H9 (cell line): Measurements from ENCODE around the gene VWA8. TPM values are rescaled to one million over a fixed set of nuclear protein-coding genes. Genes with fewer than 3 reads are reported as not detected.

ENCODE experiments used
- DNase-seq: peaks from one replicate; pipeline ENCODE4 v3.0.0-alpha.2; 2017
- H2AFZ ChIP-seq: one replicate; pipeline ENCODE4 v1.6.1; 2013; ENCODE audit warnings: mild to moderate bottlenecking, low read length, control low read depth, moderate library complexity
- H2AK5ac ChIP-seq: 2 replicates; pipeline ENCODE4 v1.6.1; 2013; ENCODE audit warnings: low read length, control low read depth, mixed read lengths; ENCODE audit not compliant: insufficient read length
- H2BK120ac ChIP-seq: one replicate; pipeline ENCODE4 v1.6.1; 2013; ENCODE audit warnings: low read depth, mild to moderate bottlenecking, low read length, control low read depth, inconsistent platforms; ENCODE audit not compliant: poor library complexity, severe bottlenecking
- H2BK12ac ChIP-seq: 2 replicates; pipeline ENCODE4 v1.6.1; 2013; ENCODE audit warnings: low read length, control low read depth, mixed read lengths, low read depth; ENCODE audit not compliant: insufficient read length
- H2BK15ac ChIP-seq: 2 replicates; pipeline ENCODE4 v1.6.1; 2013; ENCODE audit warnings: low read depth, low read length, control low read depth
- H2BK20ac ChIP-seq: one replicate; pipeline ENCODE4 v1.6.1; 2013; ENCODE audit warnings: low read depth, mild to moderate bottlenecking, low read length, control low read depth, inconsistent platforms; ENCODE audit not compliant: poor library complexity, severe bottlenecking
- H2BK5ac ChIP-seq: 2 replicates; pipeline ENCODE4 v1.6.1; 2013; ENCODE audit warnings: low read length, control low read depth, mixed read lengths; ENCODE audit not compliant: insufficient read length
- H3K14ac ChIP-seq: 2 replicates; pipeline ENCODE4 v1.6.1; 2013; ENCODE audit warnings: low read length, control low read depth; ENCODE audit not compliant: insufficient read depth
- H3K18ac ChIP-seq: 2 replicates; pipeline ENCODE4 v1.6.1; 2013; ENCODE audit warnings: low read depth, mild to moderate bottlenecking, mixed read lengths, low read length, control low read depth; ENCODE audit not compliant: insufficient read length
- H3K23ac ChIP-seq: 2 replicates; pipeline ENCODE4 v1.6.1; 2013; ENCODE audit warnings: low read length, control low read depth, mixed read lengths, low read depth; ENCODE audit not compliant: insufficient read length
- H3K23me2 ChIP-seq: 2 replicates; pipeline ENCODE4 v1.6.1; 2013; ENCODE audit warnings: low read depth, mild to moderate bottlenecking, mixed read lengths, low read length, control low read depth; ENCODE audit not compliant: insufficient read length, poor library complexity, severe bottlenecking
- H3K27ac ChIP-seq: 2 replicates; pipeline ENCODE4 v1.5.1; 2013; ENCODE audit warnings: low read length, control low read depth, mixed read lengths, low read depth; ENCODE audit not compliant: insufficient read length
- H3K27me3 ChIP-seq: 2 replicates; pipeline ENCODE4 v1.6.1; 2013; ENCODE audit warnings: low read length, control low read depth, inconsistent platforms; ENCODE audit not compliant: insufficient read depth
- H3K4ac ChIP-seq: 2 replicates; pipeline ENCODE4 v1.6.1; 2013; ENCODE audit warnings: low read depth, mild to moderate bottlenecking, control low read depth, inconsistent platforms, low read length, moderate library complexity
- H3K4me1 ChIP-seq: 2 replicates; pipeline ENCODE4 v1.6.1; 2013; ENCODE audit warnings: low read length, control low read depth, inconsistent platforms; ENCODE audit not compliant: insufficient read depth
- H3K4me2 ChIP-seq: 2 replicates; pipeline ENCODE4 v1.6.1; 2013; ENCODE audit warnings: low read length, control low read depth, mixed read lengths; ENCODE audit not compliant: insufficient read length, insufficient read depth
- H3K56ac ChIP-seq: 2 replicates; pipeline ENCODE4 v1.6.1; 2013; ENCODE audit warnings: low read depth, mild to moderate bottlenecking, mixed read lengths, low read length, control low read depth; ENCODE audit not compliant: insufficient read length
- H3K79me1 ChIP-seq: 2 replicates; pipeline ENCODE4 v1.6.1; 2013; ENCODE audit warnings: low read depth, mild to moderate bottlenecking, moderate library complexity, low read length, control low read depth, inconsistent platforms; ENCODE audit not compliant: insufficient read depth, poor library complexity, severe bottlenecking
- H3K79me2 ChIP-seq: 2 replicates; pipeline ENCODE4 v1.6.1; 2013; ENCODE audit warnings: low read length, control low read depth, inconsistent platforms; ENCODE audit not compliant: insufficient read depth
- H3K9ac ChIP-seq: 2 replicates; pipeline ENCODE4 v1.6.1; 2013; ENCODE audit warnings: low read length, control low read depth, mixed read lengths; ENCODE audit not compliant: insufficient read length; ENCODE audit errors: extremely low read depth
- H3K9me3 ChIP-seq: one replicate; pipeline ENCODE4 v1.6.1; 2013; ENCODE audit warnings: low read depth, low read length, inconsistent platforms; ENCODE audit not compliant: control insufficient read depth
- H3T11ph ChIP-seq: one replicate; pipeline ENCODE4 v1.6.1; 2013; ENCODE audit warnings: mild to moderate bottlenecking, low read length, control low read depth, inconsistent platforms
- H4K20me1 ChIP-seq: one replicate; pipeline ENCODE4 v1.6.1; 2013; ENCODE audit not compliant: control insufficient read depth, insufficient read length, insufficient read depth
- H4K5ac ChIP-seq: 2 replicates; pipeline ENCODE4 v1.6.1; 2013; ENCODE audit warnings: low read depth, mild to moderate bottlenecking, mixed read lengths, low read length, control low read depth; ENCODE audit not compliant: insufficient read length
- H4K8ac ChIP-seq: replicated peaks from 2 replicates; pipeline ENCODE4 v1.6.1; 2013; ENCODE audit warnings: low read length, control low read depth, mixed read lengths, low read depth; ENCODE audit not compliant: insufficient read length
- H4K91ac ChIP-seq: 2 replicates; pipeline ENCODE4 v1.6.1; 2013; ENCODE audit warnings: low read depth, mild to moderate bottlenecking, moderate library complexity, mixed read lengths, low read length, control low read depth; ENCODE audit not compliant: insufficient read length
- H3K27ac Mint-ChIP-seq, 3 experiments: 2 replicates in 2 of 3; 3 replicates in 1 of 3; pipeline ENCODE4 v1.8.0; 2020 to 2021; ENCODE audit warnings: mixed read lengths in 3 of 3, mild to moderate bottlenecking in 1 of 3, moderate library complexity in 1 of 3
- H3K27me3 Mint-ChIP-seq: 2 replicates; pipeline ENCODE4 v1.8.0; 2021; ENCODE audit warnings: low read depth, mild to moderate bottlenecking, moderate library complexity, mixed read lengths
- H3K36me3 Mint-ChIP-seq, 3 experiments: 2 replicates in 2 of 3; 3 replicates in 1 of 3; pipeline ENCODE4 v1.8.0; 2020 to 2021; ENCODE audit warnings: low read depth in 3 of 3, mixed read lengths in 3 of 3; ENCODE audit not compliant: insufficient read depth in 1 of 3
- H3K4me1 Mint-ChIP-seq, 2 experiments: 2 replicates each; pipeline ENCODE4 v1.8.0; 2020; ENCODE audit warnings: mixed read lengths in 2 of 2
- H3K4me3 Mint-ChIP-seq, 2 experiments: 2 replicates in 1 of 2; 3 replicates in 1 of 2; pipeline ENCODE4 v1.8.0; 2020 to 2021; ENCODE audit warnings: mild to moderate bottlenecking in 2 of 2, mixed read lengths in 2 of 2, moderate library complexity in 1 of 2
- H3K9me3 Mint-ChIP-seq, 2 experiments: 2 replicates in 1 of 2; 3 replicates in 1 of 2; pipeline ENCODE4 v1.8.0; 2020; ENCODE audit warnings: mild to moderate bottlenecking in 2 of 2, mixed read lengths in 2 of 2, moderate library complexity in 1 of 2
- WGBS: extraction: QIAGEN DNeasy Blood & Tissue Kit; methylation state at CpG from one replicate; pipeline ENCODE4 v1.1.7; 2013; ENCODE audit warnings: missing lambda C conversion rate, low lambda C conversion rate, mixed read lengths; ENCODE audit not compliant: insufficient read length; ENCODE audit errors: extremely low coverage; 5-methylcytosine and 5-hydroxymethylcytosine counted together
- total RNA-seq: library from RNA; stranded (reverse); gene quantifications from 2 replicates; pipeline ENCODE4 v1.2.1, GENCODE V29; 2021
- TF ChIP-seq, protein P1 (sequence below): fragments of 200-600 bp; sonication (generic); conservative IDR thresholded peaks from 3 replicates; pipeline ENCODE4 v1.8.0; 2021; ENCODE audit warnings: antibody characterized with exemption, mild to moderate bottlenecking

VWA8 gene
- total RNA-seq, 1 experiment from 2014 or later: 17.4 TPM

DNA sequence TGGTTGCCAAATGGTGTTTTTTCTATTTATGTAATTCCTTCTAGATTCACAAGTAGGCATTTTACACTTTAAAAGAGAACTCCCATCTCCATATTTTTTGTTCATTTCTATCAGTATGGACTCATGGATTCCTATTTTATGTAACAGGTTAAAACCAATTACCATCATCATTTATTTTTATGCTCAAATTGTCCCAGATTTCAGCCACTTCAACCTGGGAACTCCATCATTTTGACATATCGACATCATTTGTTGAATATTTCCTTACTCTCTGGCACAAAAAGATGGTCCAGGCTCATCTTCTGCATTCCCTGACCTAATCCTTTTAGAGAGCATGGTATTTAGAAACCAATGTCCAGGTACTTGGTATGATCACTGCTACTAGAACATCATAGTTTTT, 79.9 kb downstream of the VWA8 start:
- WGBS: no CpG with 5 or more reads among the region's 1 CpG

More for the DNA sequence above, 79.9 kb downstream of the VWA8 start:
- Histone ChIP-seq H4K20me1 (no peaks in the 10 kb centered on the region), H3K23ac (no peak overlapping the region), H3K9ac (no peak overlapping the region), H3K56ac (no peak overlapping the region), H3K79me2 (no peaks in the 10 kb centered on the region), H2AK5ac (no peak overlapping the region), H2BK5ac (no peak overlapping the region), H3K23me2 (no peaks in the 10 kb centered on the region), H2BK120ac (no peak overlapping the region), H4K5ac (no peak overlapping the region), H2BK15ac (no peak overlapping the region), H3K9me3 (no peaks in the 10 kb centered on the region), H3K79me1 (no peaks in the 10 kb centered on the region), H2AFZ (no peak overlapping the region), H3K14ac (no peak overlapping the region), H3K4ac (no peak overlapping the region), H2BK12ac (no peak overlapping the region), H4K91ac (no peak overlapping the region), H3T11ph (no peak overlapping the region), H3K4me2 (no peak overlapping the region), H3K4me1 (no peaks in the 10 kb centered on the region), H4K8ac (no peak overlapping the region), H3K27me3 (no peaks in the 10 kb centered on the region), H3K27ac (no peak overlapping the region), H3K18ac (no peak overlapping the region), H2BK20ac (no peak overlapping the region)
- Mint-ChIP-seq H3K9me3 (peaks cover 4 to 12% of the 10 kb centered on the region in 2 experiments; a peak in 2 of 5 replicates), H3K4me1 (no peaks in the 10 kb centered on the region), H3K27ac (no peak overlapping the region), H3K36me3 (peaks cover 30 to 38% (median 34%) of the 10 kb centered on the region in 3 experiments), H3K4me3 (no peak overlapping the region), H3K27me3 (no peaks in the 10 kb centered on the region)
- TF ChIP-seq, protein P1, sequence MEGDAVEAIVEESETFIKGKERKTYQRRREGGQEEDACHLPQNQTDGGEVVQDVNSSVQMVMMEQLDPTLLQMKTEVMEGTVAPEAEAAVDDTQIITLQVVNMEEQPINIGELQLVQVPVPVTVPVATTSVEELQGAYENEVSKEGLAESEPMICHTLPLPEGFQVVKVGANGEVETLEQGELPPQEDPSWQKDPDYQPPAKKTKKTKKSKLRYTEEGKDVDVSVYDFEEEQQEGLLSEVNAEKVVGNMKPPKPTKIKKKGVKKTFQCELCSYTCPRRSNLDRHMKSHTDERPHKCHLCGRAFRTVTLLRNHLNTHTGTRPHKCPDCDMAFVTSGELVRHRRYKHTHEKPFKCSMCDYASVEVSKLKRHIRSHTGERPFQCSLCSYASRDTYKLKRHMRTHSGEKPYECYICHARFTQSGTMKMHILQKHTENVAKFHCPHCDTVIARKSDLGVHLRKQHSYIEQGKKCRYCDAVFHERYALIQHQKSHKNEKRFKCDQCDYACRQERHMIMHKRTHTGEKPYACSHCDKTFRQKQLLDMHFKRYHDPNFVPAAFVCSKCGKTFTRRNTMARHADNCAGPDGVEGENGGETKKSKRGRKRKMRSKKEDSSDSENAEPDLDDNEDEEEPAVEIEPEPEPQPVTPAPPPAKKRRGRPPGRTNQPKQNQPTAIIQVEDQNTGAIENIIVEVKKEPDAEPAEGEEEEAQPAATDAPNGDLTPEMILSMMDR: no peak
- DNase-seq: no peak
